HG03571 (cell line): ENCODE data around the gene CRACR2A.

Experiments
- ATAC-seq: cut with Tn5 transposase; IDR thresholded peaks from one replicate; pipeline ENCODE4 v1.9.1; 2021; ENCODE audit not compliant: unreplicated experiment

CRACR2A gene

GRCh38 chr12:3568695-3569094 is 184.2 kb downstream of the CRACR2A start:
- no peak for ATAC-seq

DNA sequence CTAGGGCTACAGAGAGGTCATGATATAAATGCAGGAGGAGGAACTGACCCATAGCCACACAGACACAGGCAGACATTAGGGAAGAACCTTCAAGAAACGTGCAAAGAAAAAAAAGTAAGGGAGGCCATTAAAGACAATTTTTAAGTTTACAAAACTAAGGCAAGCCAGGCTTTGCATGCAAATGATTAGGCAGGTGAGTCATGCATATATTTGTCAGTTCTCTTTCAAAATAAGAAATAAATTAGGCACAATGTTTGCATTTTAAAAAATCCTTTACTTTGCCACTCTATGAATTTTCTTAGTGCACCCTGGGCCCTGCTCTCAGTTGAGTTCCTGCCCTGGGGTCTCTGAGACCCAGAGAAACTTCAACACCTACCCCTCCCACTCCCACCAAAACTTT is 186.9 kb downstream of the CRACR2A start:
- no peak for ATAC-seq
